IMR-90 (cell line): ENCODE data around the gene SEC14L1. TPM values are rescaled to one million over a fixed set of nuclear protein-coding genes. Genes with fewer than 3 reads are reported as not detected.

ENCODE experiments used
- ATAC-seq: fragments of 200-7000 bp; cut with Tn5 transposase; 2 replicates; pipeline ENCODE4 v1.9.1; 2020; ENCODE audit warnings: low read depth, mild to moderate bottlenecking, moderate library complexity
- BruUV-seq: library from RNA; stranded (reverse); fragments of 400-500 nt; replicated peaks from 2 replicates; lab custom pipeline; 2021; lab: Mats Ljungman, UMichigan
- CTCF ChIA-PET: fragments of 300-600 bp; formaldehyde crosslinking; extraction: SDS; loops from one replicate; lab custom pipeline; 2021; ENCODE audit warnings: antibody characterized with exemption; lab: Yijun Ruan, JAX
- POLR2A ChIA-PET: fragments of 300-600 bp; sonication (Branson Sonifier 250); formaldehyde crosslinking; loops from one replicate; lab custom pipeline; 2022; ENCODE audit warnings: antibody characterized with exemption; ENCODE audit not compliant: unreplicated experiment; lab: Charles Lee
- DNase-seq: peaks from one replicate; pipeline ENCODE4 v3.0.0; 2013
- H2AFZ ChIP-seq: replicated peaks from 2 replicates; pipeline ENCODE3; 2013; ENCODE audit warnings: low read length, mild to moderate bottlenecking; ENCODE audit not compliant: poor library complexity
- H2AK5ac ChIP-seq: 2 replicates; pipeline ENCODE4 v1.6.1; 2013; ENCODE audit warnings: low read depth, low read length, inconsistent platforms
- H2AK9ac ChIP-seq: replicated peaks from 2 replicates; pipeline ENCODE3; 2013; ENCODE audit warnings: mild to moderate bottlenecking, low read depth, low read length, moderate library complexity; ENCODE audit not compliant: poor library complexity
- H2BK120ac ChIP-seq: 2 replicates; pipeline ENCODE4 v1.6.1; 2013; ENCODE audit warnings: low read depth, low read length, inconsistent platforms
- H2BK15ac ChIP-seq: 3 replicates; pipeline ENCODE4 v1.6.1; 2013; ENCODE audit warnings: low read depth, low read length, inconsistent platforms
- H2BK20ac ChIP-seq: 2 replicates; pipeline ENCODE4 v1.6.1; 2013; ENCODE audit warnings: low read depth, mild to moderate bottlenecking, inconsistent platforms, low read length, moderate library complexity
- H2BK5ac ChIP-seq: 2 replicates; pipeline ENCODE4 v1.6.1; 2013; ENCODE audit warnings: mild to moderate bottlenecking, low read depth, low read length, inconsistent platforms; ENCODE audit not compliant: poor library complexity, severe bottlenecking
- H3K14ac ChIP-seq: replicated peaks from 2 replicates; pipeline ENCODE4 v1.6.1; 2013; ENCODE audit warnings: low read depth, low read length, inconsistent platforms
- H3K18ac ChIP-seq: 2 replicates; pipeline ENCODE4 v1.6.1; 2013; ENCODE audit warnings: low read depth, low read length, control low read depth
- H3K23ac ChIP-seq: 2 replicates; pipeline ENCODE4 v1.6.1; 2013; ENCODE audit warnings: low read depth, low read length, inconsistent platforms
- H3K27ac ChIP-seq: 2 replicates; pipeline ENCODE4 v1.5.1; 2013; ENCODE audit warnings: mild to moderate bottlenecking, control low read depth, low read length; ENCODE audit not compliant: insufficient read depth
- H3K27me3 ChIP-seq: 2 replicates; pipeline ENCODE4 v1.6.1; 2013; ENCODE audit warnings: low read length; ENCODE audit not compliant: control insufficient read depth, insufficient read depth
- H3K36me3 ChIP-seq: 2 replicates; pipeline ENCODE4 v1.6.1; 2013; ENCODE audit warnings: low read length, mixed read lengths; ENCODE audit not compliant: control insufficient read depth, insufficient read depth
- H3K4ac ChIP-seq: 2 replicates; pipeline ENCODE4 v1.6.1; 2013; ENCODE audit warnings: low read depth, low read length, inconsistent platforms
- H3K4me1 ChIP-seq: 2 replicates; pipeline ENCODE4 v1.6.1; 2013; ENCODE audit warnings: low read length, mixed read lengths; ENCODE audit not compliant: control insufficient read depth, insufficient read depth
- H3K4me2 ChIP-seq: 2 replicates; pipeline ENCODE4 v1.6.1; 2013; ENCODE audit warnings: low read depth, mild to moderate bottlenecking, control low read depth, low read length, moderate library complexity
- H3K4me3 ChIP-seq: 2 replicates; pipeline ENCODE4 v1.5.1; 2013; ENCODE audit warnings: low read depth, mild to moderate bottlenecking, control low read depth, low read length, moderate library complexity; ENCODE audit not compliant: insufficient read depth
- H3K56ac ChIP-seq: 2 replicates; pipeline ENCODE4 v1.6.1; 2013; ENCODE audit warnings: low read length, inconsistent platforms; ENCODE audit not compliant: insufficient read depth; ENCODE audit errors: extremely low read depth
- H3K79me1 ChIP-seq, 2 experiments: 2 replicates each; pipeline ENCODE4 v1.6.1; 2013; ENCODE audit warnings: low read length in 2 of 2, inconsistent platforms in 1 of 2, low read depth in 1 of 2
- H3K9ac ChIP-seq: 2 replicates; pipeline ENCODE4 v1.6.1; 2013; ENCODE audit warnings: low read depth, low read length, control low read depth
- H3K9me1 ChIP-seq: 2 replicates; pipeline ENCODE4 v1.6.1; 2013; ENCODE audit warnings: low read length, inconsistent platforms; ENCODE audit not compliant: insufficient read depth
- H3K9me3 ChIP-seq: 2 replicates; pipeline ENCODE4 v1.6.1; 2013; ENCODE audit warnings: low read length; ENCODE audit not compliant: control insufficient read depth, insufficient read depth
- H4K20me1 ChIP-seq: 2 replicates; pipeline ENCODE4 v1.6.1; 2013; ENCODE audit warnings: low read length, inconsistent platforms; ENCODE audit not compliant: insufficient read depth
- H4K5ac ChIP-seq: 2 replicates; pipeline ENCODE4 v1.6.1; 2013; ENCODE audit warnings: mild to moderate bottlenecking, low read depth, low read length, control low read depth
- H4K8ac ChIP-seq, 2 experiments: 2 replicates each; pipeline ENCODE4 v1.6.1; 2013; ENCODE audit warnings: low read depth in 2 of 2, low read length in 2 of 2, control low read depth in 1 of 2, inconsistent platforms in 1 of 2
- H4K91ac ChIP-seq: 2 replicates; pipeline ENCODE4 v1.6.1; 2013; ENCODE audit warnings: low read depth, low read length, inconsistent platforms; ENCODE audit not compliant: insufficient read depth
- CEBPB ChIP-seq: IDR thresholded peaks from 2 replicates; pipeline ENCODE4 v1.6.1; 2012; ENCODE audit warnings: low read depth, low read length, improper control_type of control experiment
- FOS ChIP-seq: fragments of 150-350 bp; IDR thresholded peaks from 2 replicates; pipeline ENCODE4 v1.6.1; 2016; ENCODE audit warnings: low read depth, low read length
- MAZ ChIP-seq: IDR thresholded peaks from 2 replicates; pipeline ENCODE4 v1.6.1; 2012; ENCODE audit warnings: low read depth, mild to moderate bottlenecking, low read length, improper control_type of control experiment, moderate library complexity, borderline replicate concordance
- NFE2L2 ChIP-seq: fragments of 150-350 bp; IDR thresholded peaks from 2 replicates; pipeline ENCODE4 v1.6.1; 2016; ENCODE audit warnings: low read depth, mild to moderate bottlenecking, low read length
- POLR2A ChIP-seq: IDR thresholded peaks from 2 replicates; pipeline ENCODE4 v1.6.1; 2012; ENCODE audit warnings: mild to moderate bottlenecking, low read depth, low read length
- RFX5 ChIP-seq: IDR thresholded peaks from 2 replicates; pipeline ENCODE4 v1.8.0; 2012; ENCODE audit warnings: low read depth, mild to moderate bottlenecking, low read length, moderate library complexity
- SMC3 ChIP-seq: fragments of 150-350 bp; IDR thresholded peaks from 2 replicates; pipeline ENCODE4 v1.6.1; 2016; ENCODE audit warnings: low read depth, mild to moderate bottlenecking, antibody characterized with exemption, low read length, moderate library complexity
- USF2 ChIP-seq: fragments of 150-350 bp; IDR thresholded peaks from 2 replicates; pipeline ENCODE4 v1.6.1; 2017; ENCODE audit warnings: mild to moderate bottlenecking, antibody characterized with exemption, low read length, low read depth
- WGBS, 2 experiments: methylation state at CpG; one replicate each; pipeline versions ENCODE4 v1.1.5 to v1.1.7; 2013; ENCODE audit warnings: missing lambda C conversion rate in 2 of 2; ENCODE audit not compliant: insufficient read length in 1 of 2; ENCODE audit errors: extremely low coverage in 2 of 2; 5-methylcytosine and 5-hydroxymethylcytosine counted together
- dilution Hi-C: fragments of 300-500 bp; cut with HindIII; formaldehyde crosslinking; loops from one replicate; pipeline ENCODE4 v1.14.3; 2018; ENCODE audit warnings: low sequenced_read_pairs; ENCODE audit not compliant: unreplicated experiment
- in situ Hi-C: fragments of 300-500 bp; cut with MboI; formaldehyde crosslinking; loops from 3 replicates; pipeline ENCODE4 v1.14.3; 2019; ENCODE audit warnings: low sequenced_read_pairs, inconsistent platforms, mixed read lengths
- intact Hi-C: fragments of 100-400 bp; cut with micrococcal nuclease; formaldehyde crosslinking; loops from 2 replicates; pipeline ENCODE4 v1.10.0; 2022
- polyA plus RNA-seq, 3 experiments: library from polyadenylated mRNA; depleted of rRNA; stranded (reverse); fragments of >200 nt; gene quantifications; 2 replicates each; pipeline ENCODE4 v1.2.3, GENCODE V29; 2012; ENCODE audit warnings: low replicate concordance in 1 of 3
- total RNA-seq: library from RNA; depleted of rRNA; stranded (reverse); fragments of >200 nt; gene quantifications from 2 replicates; pipeline ENCODE4 v1.2.3, GENCODE V29; 2012

SEC14L1 gene
- total and polyA plus RNA-seq, 2 of the 4 experiments (the other 2 are of a cell fraction), result 24.9 to 35.8 TPM

- H3K27me3 ChIP-seq, result no peaks in the 10 kb centered on the region
- H3K18ac ChIP-seq, result no peak overlapping the region
- no peak overlapping the region for H3K56ac ChIP-seq
- peaks cover 29 to 87% of the 10 kb centered on the region in 2 experiments for H3K79me1 ChIP-seq
- H3K14ac ChIP-seq, result no peak overlapping the region
- dilution Hi-C loops (no loop called here), in situ Hi-C loops (no loop called here), intact Hi-C loops (no loop called here)
- no peak overlapping the region for H3K4ac ChIP-seq
- H3K4me1 ChIP-seq, result peaks cover 17% of the 10 kb centered on the region
- ChIA-PET CTCF (no interaction called here), POLR2A (no interaction called here)
- no peak overlapping the region for H3K4me2 ChIP-seq
- H3K9me3 ChIP-seq, result no peaks in the 10 kb centered on the region
- ATAC-seq (no peak), DNase-seq (no peak)
- no peak overlapping the region for H3K23ac ChIP-seq
- H4K8ac ChIP-seq, result no peak overlapping the region
- TF ChIP-seq NFE2L2, result no peak
- no peak for TF ChIP-seq RFX5
- no peak for TF ChIP-seq CEBPB
- no peak for TF ChIP-seq SMC3
- TF ChIP-seq FOS, result no peak
- TF ChIP-seq POLR2A, result no peak
- TF ChIP-seq USF2, result no peak
- TF ChIP-seq MAZ, result no peak
- no peak overlapping the region for H2BK20ac ChIP-seq
- no peak overlapping the region for H3K27ac ChIP-seq
- H2AFZ ChIP-seq, result no peak overlapping the region
- no peak overlapping the region for H3K9ac ChIP-seq
- no peak overlapping the region for H2AK9ac ChIP-seq
- no peak overlapping the region for H3K4me3 ChIP-seq
- no peak overlapping the region for H2AK5ac ChIP-seq
- H4K91ac ChIP-seq, result no peak overlapping the region
- H4K20me1 ChIP-seq, result peaks cover 67% of the 10 kb centered on the region
- 95% methylated on average over 4 of the region's 17 CpGs; no CpG with 5 or more reads in 1 of the 2 experiments for WGBS, 2 experiments
- H2BK5ac ChIP-seq, result no peak overlapping the region
- H3K9me1 ChIP-seq, result peaks cover 10% of the 10 kb centered on the region
- no peak overlapping the region for H4K5ac ChIP-seq
- H2BK120ac ChIP-seq, result no peak overlapping the region
- BruUV-seq, result no TSS peak
- H3K36me3 ChIP-seq, result no peaks in the 10 kb centered on the region
- H2BK15ac ChIP-seq, result no peak overlapping the region
These were observed 21.2 kb downstream of the SEC14L1 start for GRCh38 chr17:77161953-77162352.
